IPS-NIHi7 (cell line): ENCODE results near the gene OTUD6A.
"Not testable (repeated sequence)": the region's sequence is repeated elsewhere in the genome, so short reads cannot be mapped to it uniquely, and the experiment has no call there.

Experiments used
- DNase-seq: peaks from one replicate; pipeline ENCODE4 v3.0.0; 2012; ENCODE audit warnings: mixed read lengths; ENCODE audit errors: extremely low spot score

The OTUD6A gene

GRCh38 chrX:70046978-70047377 is 15.3 kb upstream of the OTUD6A start:
- DNase-seq = no peak

DNA sequence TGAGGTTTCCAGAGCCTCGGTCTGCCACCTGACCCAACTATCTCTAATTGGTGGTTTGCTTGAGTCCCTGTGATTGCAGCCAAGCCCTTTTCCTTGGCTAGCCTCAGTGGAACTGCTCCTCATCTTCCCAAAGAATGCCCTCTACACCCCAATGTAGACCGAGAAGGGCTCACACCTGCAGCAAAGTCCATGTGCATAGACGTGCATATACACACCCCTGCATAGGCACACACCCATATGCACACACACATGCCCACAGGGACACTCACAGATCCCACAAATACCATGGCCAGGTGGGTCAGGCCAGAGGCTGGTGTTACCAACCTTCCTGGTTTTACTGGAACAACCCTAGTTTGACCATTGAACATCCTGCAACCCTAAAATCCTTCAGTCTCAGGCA is 12.9 kb upstream of the OTUD6A start:
- DNase-seq = no peak

DNA sequence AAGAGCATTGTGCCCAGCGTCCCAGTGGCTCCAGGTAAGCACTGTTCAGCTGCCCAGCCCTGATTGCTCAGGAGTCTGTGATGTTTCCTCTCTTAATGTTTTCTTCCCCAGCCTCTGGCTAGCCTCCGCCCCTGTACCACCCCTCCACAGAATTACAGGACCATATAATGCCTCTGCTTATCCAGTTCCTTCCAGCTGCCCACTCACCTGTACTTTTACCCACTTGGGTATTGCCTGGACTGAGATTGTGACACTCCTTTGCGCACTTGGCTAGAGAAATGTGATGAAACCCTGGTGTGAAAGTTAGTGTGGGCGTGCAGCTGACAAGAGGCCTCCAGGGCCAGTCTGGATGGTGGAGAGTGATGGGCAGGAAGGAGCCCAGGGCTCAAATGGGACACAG is 12.3 kb upstream of the OTUD6A start, which contains the start of gene AWAT2:
Gene AWAT2 (minus strand): TSS at position 14 of the 400 bp plus-strand sequence. CDS start 6 bp downstream, at position 8.
- DNase-seq = no peak

GRCh38 chrX:70052895-70053615 is 9.2 kb upstream of the OTUD6A start:
- no peak for DNase-seq

- DNase-seq = no peak
Observed at GRCh38 chrX:70054391-70054790, 7.9 kb upstream of the OTUD6A start.

DNA sequence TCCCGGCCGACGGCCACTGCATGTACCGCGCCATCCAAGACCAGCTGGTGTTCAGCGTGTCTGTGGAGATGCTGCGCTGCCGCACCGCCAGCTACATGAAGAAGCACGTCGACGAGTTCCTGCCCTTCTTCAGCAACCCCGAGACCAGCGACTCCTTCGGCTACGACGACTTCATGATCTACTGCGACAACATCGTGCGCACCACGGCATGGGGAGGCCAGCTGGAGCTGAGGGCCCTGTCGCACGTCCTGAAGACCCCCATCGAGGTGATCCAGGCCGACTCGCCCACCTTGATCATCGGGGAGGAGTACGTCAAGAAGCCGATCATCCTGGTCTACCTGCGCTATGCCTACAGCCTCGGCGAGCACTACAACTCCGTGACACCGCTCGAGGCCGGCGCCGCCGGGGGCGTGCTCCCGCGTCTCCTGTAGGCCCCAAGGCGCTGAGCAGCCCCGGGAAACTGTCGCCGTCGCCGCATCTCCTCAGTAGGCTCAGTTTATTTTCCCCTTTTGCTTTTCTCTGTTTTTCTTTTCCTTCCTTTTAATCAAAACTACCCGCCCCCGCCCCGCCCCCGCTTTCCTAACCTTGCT is 799 bp downstream of the OTUD6A start:
- DNase-seq = no peak

- no peak for DNase-seq
Observed at GRCh38 chrX:70066646-70067045, 4.4 kb downstream of the OTUD6A start.

DNA sequence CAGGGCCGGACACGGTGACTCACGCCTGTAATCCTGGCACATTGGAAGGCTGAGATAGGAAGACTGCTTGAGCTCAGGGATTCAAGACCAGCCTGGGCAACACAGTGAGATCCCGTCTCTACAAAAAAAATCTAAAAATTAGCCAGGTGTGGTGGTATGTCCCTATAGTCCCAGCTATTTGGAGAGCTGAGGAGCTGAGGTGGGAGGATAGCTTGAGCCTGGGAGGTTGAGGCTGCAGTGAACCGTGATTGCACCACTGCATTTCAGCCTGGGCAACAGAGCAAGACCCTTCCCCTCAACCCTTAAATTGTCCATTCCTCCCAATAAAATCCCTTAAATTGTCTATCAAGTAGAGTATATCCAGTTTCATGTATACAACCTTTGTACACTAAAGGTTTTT is 17.0 kb downstream of the OTUD6A start:
- no peak for DNase-seq

GRCh38 chrX:70079870-70080269 is 17.6 kb downstream of the OTUD6A start:
- no peak for DNase-seq

DNA sequence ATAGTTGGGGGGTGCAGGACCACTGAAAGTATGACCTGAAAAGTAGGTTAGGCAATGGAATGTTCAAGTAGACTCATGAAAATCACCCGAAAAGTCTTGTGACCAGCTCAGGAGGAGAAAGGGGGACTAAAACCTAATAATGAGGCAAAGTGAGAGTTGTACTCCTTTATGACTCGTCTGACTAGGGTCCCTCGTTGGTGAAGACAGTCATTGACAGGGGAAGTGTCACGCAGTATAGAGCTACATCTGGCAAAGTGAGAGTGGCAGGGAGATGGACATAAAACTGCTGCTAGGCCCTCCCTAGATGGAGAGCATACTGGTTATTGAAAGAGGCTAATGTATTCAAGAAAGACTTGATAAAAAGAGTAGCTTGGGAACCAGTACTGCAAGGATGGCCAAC is 20.5 kb downstream of the OTUD6A start:
- no peak for DNase-seq

DNA sequence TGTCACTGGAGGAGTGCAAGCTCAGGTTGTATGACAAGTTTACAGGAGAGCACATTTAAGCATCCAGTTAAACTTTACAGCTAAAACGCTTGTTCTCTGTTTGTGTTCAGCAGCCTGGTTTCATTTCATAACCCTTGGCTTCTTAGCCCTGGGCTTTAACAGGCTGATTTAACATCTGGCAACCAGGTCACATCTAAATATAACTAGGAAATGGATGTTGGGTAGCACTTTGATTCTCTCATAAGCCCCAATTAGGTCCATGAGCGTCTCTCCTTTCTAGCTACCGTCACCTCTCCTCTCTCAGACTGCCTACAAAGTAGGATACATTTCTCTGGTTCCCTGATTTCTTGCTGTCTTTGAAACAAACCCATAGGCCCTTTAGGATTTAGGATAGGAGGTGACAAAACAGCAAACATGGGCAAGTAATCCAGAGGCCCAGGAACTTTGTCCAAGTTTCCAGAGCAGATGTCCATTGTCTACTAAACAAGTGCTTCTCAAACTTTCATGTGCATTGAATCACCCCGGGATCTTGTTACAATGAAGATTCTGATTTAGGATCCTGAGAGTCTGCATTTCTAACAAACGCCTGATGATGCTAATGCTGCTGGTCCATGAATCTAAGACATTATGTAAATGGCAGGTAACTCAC is 22.5 kb downstream of the OTUD6A start:
- no peak for DNase-seq

GRCh38 chrX:70087857-70088630 is 25.8 kb downstream of the OTUD6A start:
- no peak for DNase-seq

DNA sequence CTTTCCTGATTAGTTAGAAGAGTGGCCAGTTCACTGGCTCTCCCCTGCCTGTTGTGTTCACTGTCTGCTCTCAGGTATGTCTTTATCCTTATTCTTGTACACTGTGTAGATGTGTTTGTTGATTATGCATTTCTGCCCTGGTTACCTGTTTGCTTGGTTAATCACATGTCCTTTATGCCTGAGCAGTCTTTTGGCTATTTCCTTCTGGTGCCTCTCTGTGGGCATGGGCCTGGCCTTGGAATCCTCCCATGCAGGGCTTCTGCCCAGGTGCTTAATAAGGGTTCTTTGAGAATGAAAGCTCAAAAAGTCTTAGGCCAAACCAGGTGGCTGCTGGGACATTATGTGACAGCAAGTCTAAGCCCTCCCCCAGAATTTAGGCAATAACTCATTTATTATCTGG is 26.5 kb downstream of the OTUD6A start:
- no peak for DNase-seq

GRCh38 chrX:70089604-70090297 is 27.5 kb downstream of the OTUD6A start:
- DNase-seq = no peak

- no peak for DNase-seq
Observed at GRCh38 chrX:70092247-70092646, 30.0 kb downstream of the OTUD6A start.

GRCh38 chrX:70096052-70096451 is 33.8 kb downstream of the OTUD6A start:
- DNase-seq = peak; percentile 48

DNA sequence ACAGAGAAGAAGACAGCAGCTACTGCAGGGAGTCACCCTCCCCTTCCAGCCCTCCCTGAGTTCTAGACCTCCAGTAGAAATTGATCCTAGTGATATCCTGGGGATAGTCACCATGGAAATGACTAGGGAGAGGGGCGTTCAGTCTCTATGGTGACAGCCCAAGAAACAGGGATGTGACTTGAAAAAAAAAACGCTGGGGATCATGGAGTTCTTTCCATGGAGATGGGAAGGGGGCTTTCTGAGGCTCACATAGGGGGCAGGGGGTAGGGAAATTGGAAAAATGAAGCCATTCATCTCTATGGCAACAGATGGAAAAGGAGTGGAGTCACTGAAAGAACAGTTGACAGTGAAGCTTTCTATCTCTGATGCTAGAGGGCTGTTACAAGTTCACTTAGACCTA is 43.0 kb downstream of the OTUD6A start:
- no peak for DNase-seq

DNA sequence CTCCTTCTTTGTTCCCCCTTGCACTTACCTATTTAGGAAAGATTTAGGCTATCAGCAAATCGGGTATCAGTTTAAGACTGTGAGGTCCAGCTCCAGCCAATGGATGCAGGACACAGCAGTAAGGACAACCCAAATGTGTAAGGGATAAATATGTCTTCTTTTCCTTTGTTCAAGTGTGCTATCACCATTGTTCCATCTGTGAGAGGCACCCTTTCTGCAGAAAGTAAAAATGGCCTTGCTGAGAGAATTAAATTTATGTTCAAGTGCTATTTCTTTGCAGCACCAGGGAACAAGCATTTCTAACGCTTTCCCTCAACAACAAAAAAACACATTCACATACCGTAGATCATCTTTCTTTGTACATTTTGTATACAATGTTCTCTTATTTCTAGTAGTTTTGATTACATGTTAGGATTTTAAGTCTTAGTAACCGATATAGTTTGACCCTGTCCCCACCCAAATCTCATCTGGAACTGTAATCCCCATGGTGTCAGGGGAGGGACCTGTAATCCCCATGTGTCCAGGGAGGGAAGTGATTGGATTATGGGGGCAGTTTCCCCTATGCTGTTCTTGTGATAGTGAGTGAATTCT is 49.3 kb downstream of the OTUD6A start:
- not testable (repeated sequence) for DNase-seq
